Activated CD4-positive, alpha-beta T cell treated with anti-CD3 and anti-CD28 coated beads for 48 hours (primary cell): ENCODE results near the gene DOK5.

Source experiments
- DNase-seq: peaks from one replicate; pipeline ENCODE4 v3.0.0-alpha.2; 2020

DOK5 gene

GRCh38 chr20:54565255-54565654, 89.9 kb downstream of the DOK5 start:
- no peak for DNase-seq

- DNase-seq: no peak
These were observed 90.8 kb downstream of the DOK5 start for GRCh38 chr20:54566031-54566688.

- DNase-seq: no peak
These were observed 95.2 kb downstream of the DOK5 start for GRCh38 chr20:54570561-54570960.

- no peak for DNase-seq
These were observed 97.5 kb downstream of the DOK5 start for GRCh38 chr20:54572665-54573435.

- no peak for DNase-seq
These were observed 98.4 kb downstream of the DOK5 start for GRCh38 chr20:54573838-54574237.

GRCh38 chr20:54576518-54576917, 101.1 kb downstream of the DOK5 start:
- DNase-seq: no peak

GRCh38 chr20:54577637-54578036, 102.2 kb downstream of the DOK5 start:
- DNase-seq: no peak

- DNase-seq: no peak
These were observed 109.8 kb downstream of the DOK5 start for GRCh38 chr20:54585217-54585616.

- no peak for DNase-seq
These were observed 112.0 kb downstream of the DOK5 start for GRCh38 chr20:54587408-54587807.

- no peak for DNase-seq
These were observed 114.1 kb downstream of the DOK5 start for GRCh38 chr20:54589402-54590030.

- no peak for DNase-seq
These were observed 115.5 kb downstream of the DOK5 start for GRCh38 chr20:54590856-54591255.

GRCh38 chr20:54596651-54597050, 121.3 kb downstream of the DOK5 start:
- DNase-seq: no peak

GRCh38 chr20:54598352-54598751, 123.0 kb downstream of the DOK5 start:
- DNase-seq: no peak

GRCh38 chr20:54600634-54601033, 125.2 kb downstream of the DOK5 start:
- no peak for DNase-seq

GRCh38 chr20:54601831-54602515, 126.6 kb downstream of the DOK5 start:
- no peak for DNase-seq

- DNase-seq: no peak
These were observed 129.9 kb downstream of the DOK5 start for GRCh38 chr20:54605319-54605718.

- no peak for DNase-seq
These were observed 131.0 kb downstream of the DOK5 start for GRCh38 chr20:54606380-54606779.

GRCh38 chr20:54608039-54608745, 132.8 kb downstream of the DOK5 start:
- DNase-seq: no peak

GRCh38 chr20:54608943-54609342, 133.6 kb downstream of the DOK5 start:
- DNase-seq: no peak

GRCh38 chr20:54611708-54612412, 136.5 kb downstream of the DOK5 start:
- no peak for DNase-seq

GRCh38 chr20:54618412-54618811, 143.0 kb downstream of the DOK5 start:
- no peak for DNase-seq

- DNase-seq: no peak
These were observed 143.8 kb downstream of the DOK5 start for GRCh38 chr20:54619181-54619580.
